Brain microvascular endothelial cell (primary cell): ENCODE measurements around the gene IL17A.

ENCODE experiments used
- DNase-seq: peaks from one replicate; pipeline ENCODE4 v3.0.0-alpha.2; 2020
- H3K27ac ChIP-seq: fragments of 250-450 bp; sonication (Bioruptor Pico); 2 replicates; pipeline ENCODE4 v1.5.1; 2020; ENCODE audit warnings: mild to moderate bottlenecking, moderate library complexity
- H3K27me3 ChIP-seq: fragments of 250-450 bp; sonication (Bioruptor Pico); replicated peaks from 2 replicates; pipeline ENCODE4 v1.5.1; 2020; ENCODE audit warnings: mild to moderate bottlenecking
- H3K36me3 ChIP-seq: fragments of 250-450 bp; sonication (Bioruptor Pico); replicated peaks from 2 replicates; pipeline ENCODE4 v1.5.1; 2020; ENCODE audit warnings: mild to moderate bottlenecking
- H3K4me3 ChIP-seq: 2 replicates; pipeline ENCODE4 v1.5.1; 2011; ENCODE audit warnings: low read depth, mild to moderate bottlenecking, control low read depth, low read length, moderate library complexity
- in situ Hi-C: cut with HindIII; loops from 2 replicates; pipeline ENCODE4 v1.10.0; 2017; ENCODE audit warnings: low sequenced_read_pairs, low pct_ligation_motif_present
- TF ChIP-seq, protein P1 (sequence below): IDR thresholded peaks from 2 replicates; pipeline ENCODE4 v1.5.1; 2011; ENCODE audit warnings: low read depth, mild to moderate bottlenecking, moderate library complexity, low read length, control low read depth, inconsistent platforms; ENCODE audit errors: missing control alignments

Gene IL17A

GRCh38 chr6:52183131-52183713, 3.0 kb upstream of the IL17A start:
- in situ Hi-C loops: no loop called here
- no peak overlapping the region for H3K4me3 ChIP-seq
- no peaks in the 10 kb centered on the region for H3K27me3 ChIP-seq
- no peaks in the 10 kb centered on the region for H3K36me3 ChIP-seq
- TF ChIP-seq, protein P1, sequence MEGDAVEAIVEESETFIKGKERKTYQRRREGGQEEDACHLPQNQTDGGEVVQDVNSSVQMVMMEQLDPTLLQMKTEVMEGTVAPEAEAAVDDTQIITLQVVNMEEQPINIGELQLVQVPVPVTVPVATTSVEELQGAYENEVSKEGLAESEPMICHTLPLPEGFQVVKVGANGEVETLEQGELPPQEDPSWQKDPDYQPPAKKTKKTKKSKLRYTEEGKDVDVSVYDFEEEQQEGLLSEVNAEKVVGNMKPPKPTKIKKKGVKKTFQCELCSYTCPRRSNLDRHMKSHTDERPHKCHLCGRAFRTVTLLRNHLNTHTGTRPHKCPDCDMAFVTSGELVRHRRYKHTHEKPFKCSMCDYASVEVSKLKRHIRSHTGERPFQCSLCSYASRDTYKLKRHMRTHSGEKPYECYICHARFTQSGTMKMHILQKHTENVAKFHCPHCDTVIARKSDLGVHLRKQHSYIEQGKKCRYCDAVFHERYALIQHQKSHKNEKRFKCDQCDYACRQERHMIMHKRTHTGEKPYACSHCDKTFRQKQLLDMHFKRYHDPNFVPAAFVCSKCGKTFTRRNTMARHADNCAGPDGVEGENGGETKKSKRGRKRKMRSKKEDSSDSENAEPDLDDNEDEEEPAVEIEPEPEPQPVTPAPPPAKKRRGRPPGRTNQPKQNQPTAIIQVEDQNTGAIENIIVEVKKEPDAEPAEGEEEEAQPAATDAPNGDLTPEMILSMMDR: no peak
- no peak for DNase-seq
- no peak overlapping the region for H3K27ac ChIP-seq

GRCh38 chr6:52186480-52186879, 305 bp downstream of the IL17A start:
- DNase-seq: no peak
- H3K27me3 ChIP-seq: no peaks in the 10 kb centered on the region
- TF ChIP-seq, protein P1: no peak
- no peak overlapping the region for H3K27ac ChIP-seq
- in situ Hi-C loops: no loop called here
- no peak overlapping the region for H3K4me3 ChIP-seq
- H3K36me3 ChIP-seq: no peaks in the 10 kb centered on the region

DNA sequence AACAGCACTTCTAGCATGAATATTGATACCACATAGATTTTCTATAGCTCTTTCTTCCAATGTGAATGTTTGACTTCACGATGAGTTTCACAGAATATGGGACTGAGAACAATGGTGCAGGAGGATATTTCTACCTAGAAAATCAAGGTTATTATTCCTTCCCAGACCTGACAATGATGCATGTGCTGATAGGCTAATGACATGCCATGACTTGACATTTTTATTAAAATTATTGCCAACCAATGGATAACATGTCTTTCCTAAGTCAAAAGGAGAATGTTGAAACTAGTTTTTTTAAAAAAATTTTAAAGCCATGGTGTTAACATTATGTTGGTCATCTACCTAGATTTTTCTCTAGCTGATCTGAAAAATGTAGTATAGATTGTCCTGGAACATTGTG, 923 bp downstream of the IL17A start:
- in situ Hi-C loops: no loop called here
- Histone ChIP-seq H3K27ac (no peak overlapping the region), H3K36me3 (no peaks in the 10 kb centered on the region), H3K27me3 (no peaks in the 10 kb centered on the region), H3K4me3 (no peak overlapping the region)
- TF ChIP-seq, protein P1: no peak
- no peak for DNase-seq

GRCh38 chr6:52189974-52190373, 3.8 kb downstream of the IL17A start:
- Histone ChIP-seq H3K4me3 (no peak overlapping the region), H3K27me3 (no peaks in the 10 kb centered on the region), H3K36me3 (no peaks in the 10 kb centered on the region), H3K27ac (no peak overlapping the region)
- no peak for DNase-seq
- TF ChIP-seq, protein P1: no peak
- in situ Hi-C loops: no loop called here

GRCh38 chr6:52190409-52190808, 4.2 kb downstream of the IL17A start:
- TF ChIP-seq, protein P1: no peak
- no peak for DNase-seq
- no peaks in the 10 kb centered on the region for H3K27me3 ChIP-seq
- H3K36me3 ChIP-seq: no peaks in the 10 kb centered on the region
- in situ Hi-C loops: no loop called here
- no peak overlapping the region for H3K27ac ChIP-seq
- no peak overlapping the region for H3K4me3 ChIP-seq

- no peak overlapping the region for H3K27ac ChIP-seq
- in situ Hi-C loops: no loop called here
- H3K36me3 ChIP-seq: no peaks in the 10 kb centered on the region
- DNase-seq: no peak
- TF ChIP-seq, protein P1: no peak
- H3K4me3 ChIP-seq: no peak overlapping the region
- no peaks in the 10 kb centered on the region for H3K27me3 ChIP-seq
These were observed 5.6 kb downstream of the IL17A start for GRCh38 chr6:52191824-52192223.
